AG08396 (cell line): Measurements from ENCODE around the gene HCRTR1.

Experiments
- DNase-seq: peaks from one replicate; pipeline ENCODE4 v3.0.0; 2012; ENCODE audit warnings: low spot score, mixed read lengths

The HCRTR1 gene

GRCh38 chr1:31650161-31651088, 32.9 kb downstream of the HCRTR1 start:
- DNase-seq = no peak

- no peak for DNase-seq
Observed at GRCh38 chr1:31651089-31651420, 33.6 kb downstream of the HCRTR1 start.

- DNase-seq = no peak
Observed at GRCh38 chr1:31651766-31652165, 34.3 kb downstream of the HCRTR1 start.

- no peak for DNase-seq
Observed at GRCh38 chr1:31652891-31653499, 35.5 kb downstream of the HCRTR1 start.

- DNase-seq = no peak
Observed at GRCh38 chr1:31653717-31654473, 36.4 kb downstream of the HCRTR1 start.

- DNase-seq = no peak
Observed at GRCh38 chr1:31654474-31654776, 36.9 kb downstream of the HCRTR1 start.

GRCh38 chr1:31655104-31655503, 37.6 kb downstream of the HCRTR1 start:
- DNase-seq = no peak

- no peak for DNase-seq
Observed at GRCh38 chr1:31655756-31656155, 38.3 kb downstream of the HCRTR1 start.

GRCh38 chr1:31657020-31657804, 39.7 kb downstream of the HCRTR1 start:
- no peak for DNase-seq

- no peak for DNase-seq
Observed at GRCh38 chr1:31657972-31658510, 40.6 kb downstream of the HCRTR1 start.

- no peak for DNase-seq
Observed at GRCh38 chr1:31658721-31659120, 41.2 kb downstream of the HCRTR1 start.

GRCh38 chr1:31659889-31660288, 42.4 kb downstream of the HCRTR1 start:
- DNase-seq = no peak

- DNase-seq = no peak
Observed at GRCh38 chr1:31660871-31661455, 43.5 kb downstream of the HCRTR1 start.

GRCh38 chr1:31661856-31662255, 44.4 kb downstream of the HCRTR1 start:
- DNase-seq = no peak

GRCh38 chr1:31662463-31662862, 45.0 kb downstream of the HCRTR1 start:
- no peak for DNase-seq

GRCh38 chr1:31663622-31664452, 46.3 kb downstream of the HCRTR1 start:
- DNase-seq = peak; percentile 83

GRCh38 chr1:31664528-31664927, 47.0 kb downstream of the HCRTR1 start:
- no peak for DNase-seq

- no peak for DNase-seq
Observed at GRCh38 chr1:31665234-31665878, 47.9 kb downstream of the HCRTR1 start.

GRCh38 chr1:31666263-31666963, 48.9 kb downstream of the HCRTR1 start:
- DNase-seq = peak; percentile 35
